ENCODE measurements around the gene PPME1.

The PPME1 gene

DNA sequence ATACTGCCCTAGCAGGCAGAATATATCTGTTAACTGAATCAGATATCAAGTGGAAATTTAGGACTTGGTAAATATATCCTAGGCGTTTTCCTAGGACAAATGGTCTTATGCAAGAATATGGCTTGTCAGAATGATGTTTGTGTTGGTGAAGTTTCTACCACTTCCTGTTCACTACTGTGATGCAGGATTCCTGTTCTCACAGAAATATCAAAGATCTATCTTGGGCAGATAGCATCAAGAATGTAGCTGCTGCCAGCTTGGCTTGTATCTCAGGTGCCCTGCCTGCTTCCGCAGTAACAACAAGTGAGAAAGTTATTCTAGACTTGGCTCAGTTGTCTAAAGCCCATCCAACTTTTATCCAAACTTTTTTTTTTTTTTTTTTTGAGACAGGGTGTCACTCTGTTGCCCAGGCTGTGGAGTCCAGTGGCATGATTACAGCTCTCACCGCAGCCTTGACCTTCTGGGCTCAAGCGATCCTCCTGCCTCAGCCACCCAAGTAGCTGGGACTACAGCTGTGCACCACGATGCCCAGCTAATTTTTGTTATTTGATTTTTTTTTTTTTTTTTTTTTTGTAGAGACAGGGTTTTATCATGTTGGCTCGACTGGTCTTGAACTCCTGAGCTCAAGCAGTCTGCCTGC is 61.3 kb downstream of the PPME1 start:
- FAIRE-seq = no peak

DNA sequence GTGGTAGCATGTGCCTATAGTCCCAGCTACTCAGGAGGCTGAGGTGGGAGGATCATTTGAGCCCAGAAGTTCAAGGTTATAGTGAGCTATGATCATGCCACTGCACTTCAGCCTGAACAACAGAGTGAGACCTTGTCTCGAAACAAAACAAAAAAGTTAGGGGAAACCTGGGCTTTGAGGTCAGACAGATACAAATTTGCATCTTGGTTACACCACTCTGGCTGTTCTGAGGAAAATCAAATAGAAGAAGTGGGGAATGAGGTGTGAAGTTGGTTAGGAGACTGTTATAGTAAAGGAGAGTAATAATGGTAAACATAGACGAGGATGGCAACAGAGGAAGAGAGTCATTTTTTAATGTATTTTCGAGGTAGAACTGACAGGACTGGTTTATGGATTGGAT is 62.6 kb downstream of the PPME1 start:
- no peak for FAIRE-seq

DNA sequence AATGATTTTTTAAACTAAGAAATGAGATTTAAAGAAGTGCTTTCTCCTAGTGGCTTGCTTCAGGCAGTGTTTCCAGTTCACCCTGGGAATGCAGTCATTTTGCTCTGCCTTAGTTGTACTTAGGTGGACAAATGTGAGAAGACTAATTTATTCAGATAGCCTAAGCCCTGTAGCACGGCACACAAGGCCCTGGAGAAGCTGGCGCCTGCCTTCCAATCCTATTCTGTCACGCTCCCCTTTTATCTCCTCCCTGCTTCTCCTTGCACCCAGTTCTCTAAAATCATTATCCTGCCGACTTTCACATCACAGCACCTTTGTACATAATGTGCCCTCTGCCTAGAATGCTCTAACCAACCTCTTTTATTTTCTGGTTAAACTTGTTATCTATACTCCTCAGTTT is 64.0 kb downstream of the PPME1 start:
- no peak for FAIRE-seq

DNA sequence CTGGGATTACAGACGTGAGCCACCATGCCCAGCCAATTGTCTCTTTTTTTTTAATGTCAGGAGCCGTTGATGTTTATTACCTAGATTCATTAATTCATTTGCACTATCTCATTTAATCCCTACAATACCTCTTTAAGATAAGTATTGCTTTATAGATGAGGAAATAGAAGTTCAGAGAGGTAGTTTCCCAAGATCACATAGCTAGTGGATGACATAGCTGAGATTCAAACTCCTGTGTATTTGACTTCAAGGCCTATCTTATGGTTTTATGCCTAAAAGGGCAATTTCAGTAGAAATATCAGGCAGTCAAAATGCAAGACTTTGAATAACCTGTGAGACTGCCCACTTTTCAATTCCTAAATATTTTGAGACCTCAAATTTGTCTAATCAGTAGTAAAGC is 66.5 kb downstream of the PPME1 start:
- FAIRE-seq = no peak

DNA sequence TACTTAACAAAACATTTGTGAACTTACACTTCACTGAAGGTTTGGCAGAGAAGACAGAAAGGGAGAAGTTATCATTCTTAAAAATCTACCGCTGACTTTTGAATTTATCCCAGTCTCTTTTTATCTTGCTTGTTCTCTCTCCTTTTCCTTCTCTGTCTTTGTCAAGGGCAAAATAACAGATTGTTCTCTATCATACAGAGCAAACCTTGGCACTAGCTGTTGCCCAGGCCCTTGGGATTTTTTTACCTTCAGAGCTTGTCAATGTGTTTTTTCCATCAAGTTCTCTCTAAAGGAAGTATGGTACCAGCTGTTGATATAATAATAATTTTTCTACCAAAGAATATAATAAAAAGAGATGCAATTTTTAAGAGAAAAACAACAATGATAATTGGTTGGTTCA is 67.2 kb downstream of the PPME1 start:
- FAIRE-seq = no peak

DNA sequence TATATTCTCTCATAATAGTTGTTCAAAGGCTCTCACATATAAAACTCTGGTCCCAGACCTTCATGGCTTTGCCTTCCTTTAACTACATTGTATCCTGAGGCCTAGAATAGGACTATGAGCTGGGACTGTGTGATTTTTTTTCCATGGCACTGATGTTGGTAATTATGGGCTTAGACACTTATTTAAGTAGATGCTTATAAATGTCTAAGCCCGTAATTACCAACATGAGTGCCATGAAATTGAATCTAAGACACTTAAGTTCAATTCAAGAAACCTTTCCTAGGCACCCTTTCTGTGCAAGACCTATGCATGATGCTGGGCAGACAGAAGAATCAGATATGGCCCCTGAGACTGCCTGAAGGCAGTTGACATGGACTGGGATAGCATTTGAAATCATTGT is 77.4 kb downstream of the PPME1 start:
- FAIRE-seq = no peak

DNA sequence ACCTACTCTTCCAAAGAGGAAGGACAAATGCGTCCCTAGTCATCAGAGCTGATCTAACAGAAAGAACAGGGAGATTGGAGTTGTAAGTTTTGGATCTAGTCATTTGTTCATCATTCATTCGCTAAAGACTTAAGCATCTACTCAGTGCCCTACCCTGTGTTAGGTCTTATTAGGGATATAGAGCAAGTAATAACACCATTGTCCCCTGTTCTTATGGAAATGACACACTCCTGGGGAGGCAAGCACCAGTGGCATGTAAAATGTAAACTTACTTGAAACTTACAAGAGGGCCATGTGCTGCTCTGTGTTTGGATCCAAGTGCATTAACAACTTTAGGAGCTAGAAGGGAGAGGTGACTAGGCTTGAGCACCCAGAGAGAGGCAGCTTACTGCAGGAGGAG is 78.4 kb downstream of the PPME1 start:
- no peak for FAIRE-seq

DNA sequence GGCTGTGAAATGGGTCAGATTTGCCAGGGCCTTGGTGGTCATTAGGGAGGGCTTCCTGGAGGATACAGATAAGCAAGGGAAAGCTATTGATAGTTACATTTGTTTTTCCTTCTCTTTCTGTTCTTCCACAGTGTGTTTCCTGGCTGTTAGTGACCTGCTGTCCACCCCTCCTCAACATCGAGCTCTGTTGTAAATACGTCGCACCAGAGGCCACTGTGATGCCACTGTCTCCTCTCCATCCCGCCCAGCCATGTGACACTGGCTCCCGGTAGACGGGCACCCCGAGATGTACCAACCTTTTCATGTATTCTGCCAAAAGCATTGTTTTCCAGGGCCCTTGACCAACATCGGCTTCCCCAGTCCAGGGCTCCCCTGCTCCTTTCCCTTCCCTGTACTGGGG is 82.3 kb downstream of the PPME1 start:
- no peak for FAIRE-seq

DNA sequence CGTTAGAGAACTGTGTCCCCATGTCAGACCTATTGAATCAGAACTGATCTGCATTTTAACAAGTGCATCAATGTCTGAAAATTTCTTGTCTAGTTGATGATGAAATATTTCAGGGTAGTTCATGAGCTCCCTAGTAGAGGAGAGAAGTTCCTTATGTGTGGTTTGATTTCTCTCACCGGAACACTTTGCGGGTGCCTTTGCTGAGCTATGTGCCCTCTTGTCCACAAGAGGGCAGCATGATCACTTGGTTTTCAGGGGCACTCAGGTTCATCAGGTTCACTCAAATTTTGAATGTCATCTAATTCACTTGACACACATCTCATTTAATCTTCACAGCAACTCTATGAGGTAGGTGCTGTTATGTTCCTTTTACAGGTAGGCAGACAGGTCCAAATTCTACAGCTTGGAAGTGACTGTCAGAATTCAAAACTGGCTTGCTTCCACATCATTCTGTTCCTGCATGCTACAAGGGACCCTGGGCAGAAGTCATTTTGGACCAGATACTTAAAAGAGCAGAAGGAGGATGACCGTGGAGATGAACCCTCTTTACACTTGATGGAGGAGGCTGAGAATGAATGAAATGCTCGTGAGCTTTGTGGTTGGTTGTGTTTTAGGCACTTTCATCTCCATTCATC is 84.8 kb downstream of the PPME1 start:
- FAIRE-seq = no peak

DNA sequence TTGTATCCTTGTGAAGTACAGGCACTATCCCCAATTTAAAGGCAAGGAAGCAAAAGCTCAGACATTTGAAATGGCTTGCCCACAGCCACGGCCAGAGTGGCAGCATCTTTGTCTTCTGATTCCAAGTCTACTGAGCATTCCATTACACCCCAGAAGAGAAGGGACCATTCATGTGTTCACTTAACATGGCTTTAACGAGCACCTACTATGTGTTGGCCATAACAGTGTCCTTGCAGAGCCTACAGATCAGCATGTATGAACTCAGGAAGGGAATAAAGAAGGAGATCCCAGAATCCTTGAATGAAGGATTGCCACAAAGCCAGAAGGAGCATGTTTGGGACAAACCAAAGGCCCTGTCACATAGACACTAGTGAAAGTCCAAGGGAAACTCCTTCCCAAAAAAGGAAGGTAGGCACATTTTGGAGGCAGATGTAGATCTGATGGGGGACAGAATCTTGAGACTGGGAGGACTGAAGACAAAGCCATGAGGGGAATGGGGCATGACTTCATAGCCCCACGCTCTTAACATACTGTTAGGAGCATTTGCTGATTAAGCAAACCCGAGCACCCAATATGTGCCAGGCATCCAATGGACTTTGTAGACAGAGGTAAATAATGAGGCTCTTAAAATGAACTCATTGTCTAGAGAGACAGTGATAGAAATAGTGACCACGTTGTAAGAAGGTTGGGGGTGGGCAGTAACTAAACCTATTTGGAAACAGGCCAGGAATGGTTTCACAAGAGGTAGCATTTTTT is 85.5 kb downstream of the PPME1 start:
- no peak for FAIRE-seq

DNA sequence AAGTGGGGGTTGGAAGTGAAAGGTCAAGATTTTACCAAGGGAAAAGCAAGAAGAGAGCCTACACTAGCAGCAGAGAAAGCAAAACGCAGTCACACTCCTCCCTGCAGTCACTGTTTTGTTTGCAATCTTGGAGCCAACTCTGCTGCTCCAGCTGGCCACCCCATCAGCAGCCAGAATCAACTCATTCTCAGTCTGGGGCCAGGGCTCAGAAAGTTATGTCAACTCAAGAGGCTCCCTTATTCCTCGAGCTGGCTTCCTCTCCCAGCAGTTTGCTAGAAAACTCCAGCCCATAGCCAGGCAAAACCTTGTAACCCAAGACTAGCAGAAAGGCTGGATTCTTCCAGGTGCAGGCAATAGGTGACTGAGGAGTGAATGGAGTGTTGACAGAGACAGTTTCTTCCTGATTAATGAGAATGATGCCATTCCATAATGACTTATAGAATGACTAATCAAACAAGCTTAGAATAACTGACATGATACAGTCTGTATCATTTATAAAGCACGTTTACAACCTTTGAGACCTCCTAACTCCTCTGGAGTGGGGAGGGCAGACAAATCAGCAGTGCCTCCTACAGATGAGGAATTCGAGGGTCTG is 87.0 kb downstream of the PPME1 start:
- no peak for FAIRE-seq

DNA sequence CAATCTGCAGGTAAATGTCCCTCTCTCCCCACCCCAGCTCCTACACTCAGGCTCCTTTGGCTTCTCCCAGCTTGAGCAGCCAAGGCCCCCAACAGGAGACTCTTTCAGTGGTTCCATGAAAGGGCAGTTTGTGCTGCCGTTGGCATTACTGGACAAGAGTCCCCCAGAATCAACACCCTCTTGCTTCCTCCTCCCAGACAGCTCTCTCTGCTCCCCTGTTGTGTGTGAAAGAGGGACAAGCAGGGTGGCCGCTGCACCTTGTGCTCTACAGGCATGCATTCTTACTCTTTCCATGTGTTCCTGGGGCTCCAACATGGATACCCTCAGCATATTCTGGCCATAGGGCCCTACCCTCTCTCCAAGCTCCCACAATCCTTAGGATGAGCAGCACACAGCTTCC is 91.6 kb downstream of the PPME1 start:
- FAIRE-seq = no peak

DNA sequence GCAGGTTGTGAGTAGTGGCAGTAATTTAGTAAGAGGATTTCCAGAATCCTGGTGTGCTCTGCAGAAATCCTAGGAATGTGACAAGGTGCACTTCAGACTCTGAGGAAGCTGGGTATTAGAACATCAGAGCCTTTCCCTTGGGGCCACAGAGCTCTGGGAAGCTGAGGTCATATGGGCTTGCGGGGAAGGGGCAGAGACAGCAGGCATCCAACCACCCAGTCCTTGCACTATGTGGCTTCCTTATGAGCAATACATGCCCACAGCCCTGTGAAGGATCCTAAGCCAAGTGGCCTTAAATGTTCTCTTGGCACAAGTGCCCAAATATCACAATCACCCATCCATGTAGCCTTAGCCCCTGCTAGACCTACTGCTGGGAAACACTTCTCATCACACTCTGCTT is 94.2 kb downstream of the PPME1 start:
- no peak for FAIRE-seq

DNA sequence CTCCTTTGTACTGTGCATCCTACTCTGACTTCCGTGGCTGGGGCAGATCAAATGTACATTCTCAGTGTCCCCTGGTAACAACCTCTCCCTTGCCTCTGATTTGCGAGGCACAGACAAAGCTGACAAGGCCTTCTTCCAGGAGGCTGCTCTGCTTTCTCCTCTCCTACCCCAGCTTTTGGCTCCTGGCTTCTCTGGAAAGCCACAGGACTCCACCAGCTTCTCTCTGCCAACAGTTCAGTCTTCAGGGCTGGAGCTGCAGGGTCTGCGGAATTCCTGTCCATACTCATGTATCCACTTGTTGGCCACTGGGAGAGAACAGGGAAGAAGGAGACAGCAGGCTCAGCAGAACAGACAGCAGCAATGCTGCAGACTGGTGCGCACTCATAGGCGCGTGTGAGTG is 95.9 kb downstream of the PPME1 start:
- no peak for FAIRE-seq

DNA sequence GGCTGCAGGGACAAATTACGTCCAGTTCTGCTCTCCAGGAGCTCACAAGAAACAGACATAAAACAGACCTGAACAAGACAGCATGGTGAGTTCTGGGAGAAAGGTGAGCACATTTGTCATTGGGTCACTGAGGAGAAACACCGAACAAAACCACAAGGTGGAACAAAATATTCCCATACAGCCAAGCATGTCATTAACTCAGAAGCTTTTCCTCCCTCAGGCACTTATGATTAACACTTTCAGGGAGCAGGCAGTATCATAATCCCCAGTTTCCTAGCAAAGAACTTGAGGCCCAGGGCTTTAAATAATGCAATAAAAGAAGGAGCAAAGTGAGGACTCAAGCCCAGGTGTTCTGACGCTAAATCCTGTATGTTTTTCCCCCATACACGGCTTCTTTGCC is 97.4 kb downstream of the PPME1 start:
- no peak for FAIRE-seq

DNA sequence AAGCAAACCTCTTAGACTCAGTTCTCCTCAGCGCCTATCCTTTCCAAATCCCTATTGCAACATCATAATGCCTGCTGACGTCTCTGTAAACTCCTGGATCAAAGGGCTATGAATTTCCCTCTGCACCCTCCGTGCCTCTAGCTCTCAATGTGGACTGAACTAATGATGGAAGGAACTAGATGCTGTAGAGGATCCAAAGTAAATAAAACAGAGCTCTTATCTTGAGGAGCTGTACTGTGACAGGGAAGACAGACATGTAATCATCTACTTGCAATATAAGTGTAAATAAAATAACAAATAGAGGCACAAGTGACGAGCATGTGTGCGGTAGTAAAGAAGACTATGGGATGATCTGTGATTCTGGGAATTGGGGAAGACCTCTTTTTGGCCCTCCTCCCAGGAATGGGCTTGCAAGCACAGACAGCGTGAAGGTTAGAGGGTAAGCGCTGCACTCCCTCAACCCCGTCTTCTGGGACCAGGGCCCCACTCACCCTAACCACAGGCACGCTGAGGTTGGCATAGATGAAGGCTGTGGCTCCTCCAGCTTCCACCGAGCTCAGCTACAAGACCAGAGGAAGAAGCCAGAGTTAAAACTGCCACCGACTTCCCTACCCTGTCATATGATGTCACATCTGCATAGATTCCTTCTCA is 98.2 kb downstream of the PPME1 start:
- no peak for FAIRE-seq

DNA sequence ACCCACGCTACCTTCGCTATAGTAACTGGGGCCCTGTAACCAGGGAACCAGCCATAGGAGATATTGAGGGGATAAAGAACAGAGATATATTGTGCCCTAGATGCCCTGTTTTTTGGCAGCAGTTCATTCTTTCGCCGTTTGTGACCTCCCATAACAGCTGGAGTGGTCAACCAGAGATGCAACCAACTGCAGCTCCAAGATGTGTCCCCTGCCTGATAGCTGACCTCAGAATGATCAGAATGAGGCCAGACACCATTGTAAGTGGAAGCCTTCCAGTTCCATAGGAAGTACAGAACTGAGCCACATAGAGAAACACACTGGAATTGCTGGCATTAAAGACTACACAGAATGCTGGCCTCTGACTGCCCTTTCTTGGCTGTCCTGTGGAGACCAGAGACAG is 101.2 kb downstream of the PPME1 start:
- no peak for FAIRE-seq

DNA sequence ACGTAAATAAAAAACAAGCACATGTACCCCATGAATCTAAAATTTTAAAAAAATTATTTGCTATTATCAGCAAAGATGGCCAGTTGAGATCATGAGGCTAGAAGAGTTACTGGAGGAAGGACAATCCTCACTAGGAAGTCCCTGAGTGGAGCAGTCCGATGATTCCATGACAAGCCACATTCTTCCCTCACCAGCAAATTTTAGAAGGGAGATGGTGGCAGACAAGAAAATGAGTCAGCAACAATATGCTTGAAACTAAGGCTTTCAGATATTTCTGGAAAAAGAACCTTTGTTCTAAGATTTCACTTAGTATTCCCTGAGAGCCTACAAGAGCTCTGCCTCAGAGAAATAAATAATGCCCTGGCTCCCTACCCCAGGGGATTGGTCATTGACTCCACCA is 105.5 kb downstream of the PPME1 start:
- no peak for FAIRE-seq

DNA sequence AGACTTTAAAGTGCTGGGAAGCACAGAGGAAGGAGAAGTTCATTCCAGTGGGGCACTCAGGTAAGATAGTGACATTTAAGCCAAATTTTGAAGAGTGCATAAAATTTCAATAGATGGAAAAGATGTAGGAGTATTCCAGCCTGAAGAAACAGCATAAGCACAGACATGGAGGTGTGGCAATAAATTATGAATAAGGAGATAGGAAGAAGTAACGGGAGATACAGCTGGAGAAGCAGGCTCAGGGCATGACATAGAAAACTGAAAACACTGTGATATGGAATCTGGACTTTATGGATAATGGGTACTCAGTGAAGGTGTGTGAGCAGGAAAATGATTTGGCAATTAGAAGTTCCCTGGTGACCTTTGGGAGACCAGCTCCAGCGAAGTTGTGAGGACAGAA is 107.0 kb downstream of the PPME1 start:
- no peak for FAIRE-seq

DNA sequence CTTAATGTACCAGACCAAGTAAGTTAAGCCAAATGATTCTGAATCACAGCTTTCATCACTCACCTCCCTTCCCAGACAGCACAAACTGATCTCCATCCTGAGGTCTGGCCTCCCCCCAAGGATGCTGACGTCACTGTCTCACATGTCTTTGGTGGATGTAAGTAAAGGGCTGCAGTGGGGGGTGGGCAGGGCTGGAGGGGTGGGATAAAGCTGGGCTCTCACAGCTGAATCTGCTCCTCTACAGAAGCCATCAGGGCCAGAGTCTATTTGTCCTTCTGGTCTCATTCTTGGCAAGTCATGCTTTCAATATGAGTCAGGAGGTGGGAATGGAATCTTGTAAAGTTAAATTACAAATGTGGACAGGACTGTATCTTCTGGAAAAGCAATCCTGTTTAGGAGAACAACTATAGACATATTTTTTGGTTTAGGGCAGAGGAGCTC is 107.7 kb downstream of the PPME1 start:
- FAIRE-seq = no peak

DNA sequence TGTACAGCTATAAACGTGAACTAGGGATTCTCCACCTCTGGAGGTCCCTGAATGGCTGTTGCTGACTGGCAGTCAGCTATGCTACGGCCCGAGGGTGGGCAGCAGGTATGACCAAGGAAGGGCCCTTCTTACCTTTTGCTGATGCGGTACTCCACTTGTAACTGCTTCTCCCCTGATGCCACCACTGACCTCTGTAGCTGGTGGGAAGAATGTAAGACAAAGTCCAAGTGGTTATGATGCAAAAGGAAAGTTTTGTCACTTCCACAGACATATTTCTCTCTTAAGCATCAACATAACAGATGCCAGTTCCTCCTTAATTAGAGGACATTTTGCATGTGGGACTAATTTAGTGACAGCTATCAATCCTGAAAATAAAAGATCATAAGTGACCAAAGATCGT is 108.2 kb downstream of the PPME1 start:
- FAIRE-seq = no peak

DNA sequence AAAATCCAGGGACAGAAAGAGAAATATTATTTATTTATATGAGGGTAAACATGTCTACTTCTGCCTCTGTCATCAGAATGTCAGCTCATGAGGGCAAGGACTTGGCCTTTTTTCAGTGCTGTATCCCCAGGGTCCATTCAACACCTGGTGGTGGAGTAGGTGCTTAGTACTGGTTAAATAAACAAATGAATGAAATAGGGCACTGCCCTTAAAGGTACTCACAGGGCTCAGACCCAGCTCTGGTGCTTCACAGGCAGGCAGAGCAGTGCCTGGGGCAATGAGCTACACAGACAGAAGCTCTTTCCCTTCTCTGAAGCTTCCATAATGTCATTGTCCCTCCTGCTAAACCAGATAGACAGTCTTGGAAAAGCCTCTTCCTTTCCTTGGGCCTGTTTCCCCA is 109.4 kb downstream of the PPME1 start:
- no peak for FAIRE-seq

DNA sequence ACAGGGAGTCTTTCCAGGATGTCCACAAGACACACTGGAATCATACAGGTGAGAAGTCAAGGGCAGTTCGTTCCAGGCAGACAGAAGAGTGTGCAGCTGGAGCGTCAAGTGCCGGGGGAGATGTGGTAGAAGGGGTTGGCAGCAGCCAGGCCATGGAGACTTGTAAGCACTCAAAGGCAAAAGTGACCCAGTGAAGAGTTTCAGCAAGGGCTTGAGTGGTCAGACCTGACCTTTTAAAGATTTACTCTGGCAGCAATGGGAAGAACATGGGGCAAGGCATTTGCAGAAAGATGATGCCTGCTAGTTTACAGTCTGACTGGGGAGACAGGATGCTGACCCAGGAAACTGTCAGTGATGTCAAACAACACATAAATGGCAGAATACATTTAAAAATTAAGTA is 111.3 kb downstream of the PPME1 start:
- FAIRE-seq = no peak
